Ammon's horn (tissue), 1 donor: ENCODE data around the gene WWC1.
A peak's percentile ranks its signal among the peaks of the same experiment; 100 is the strongest.
"Not testable (repeated sequence)": the region's sequence is repeated elsewhere in the genome, so short reads cannot be mapped to it uniquely, and the experiment has no call there.

ENCODE experiments used
- DNase-seq: peaks from one replicate; pipeline ENCODE4 v3.0.0-alpha.2; 2016; ENCODE audit warnings: low spot score

Gene WWC1

GRCh38 chr5:168308976-168309598, 17.6 kb downstream of the WWC1 start:
- no peak for DNase-seq

GRCh38 chr5:168310541-168310940, 19.1 kb downstream of the WWC1 start:
- not testable (repeated sequence) for DNase-seq

GRCh38 chr5:168311061-168311566, 19.7 kb downstream of the WWC1 start:
- DNase-seq = no peak

- no peak for DNase-seq
Measured at GRCh38 chr5:168312606-168313295, 21.3 kb downstream of the WWC1 start.

- DNase-seq = no peak
Measured at GRCh38 chr5:168313596-168314204, 22.3 kb downstream of the WWC1 start.

- DNase-seq = no peak
Measured at GRCh38 chr5:168314735-168315411, 23.4 kb downstream of the WWC1 start.

- no peak for DNase-seq
Measured at GRCh38 chr5:168315416-168316138, 24.1 kb downstream of the WWC1 start.

GRCh38 chr5:168316139-168316578, 24.7 kb downstream of the WWC1 start:
- no peak for DNase-seq

GRCh38 chr5:168317096-168317520, 25.7 kb downstream of the WWC1 start:
- DNase-seq = peak; percentile 41

- DNase-seq = no peak
Measured at GRCh38 chr5:168317521-168318147, 26.2 kb downstream of the WWC1 start.

- no peak for DNase-seq
Measured at GRCh38 chr5:168318240-168318639, 26.8 kb downstream of the WWC1 start.

GRCh38 chr5:168319774-168320173, 28.3 kb downstream of the WWC1 start:
- no peak for DNase-seq

- DNase-seq = no peak
Measured at GRCh38 chr5:168320805-168321204, 29.4 kb downstream of the WWC1 start.

GRCh38 chr5:168324859-168325630, 33.6 kb downstream of the WWC1 start:
- no peak for DNase-seq

GRCh38 chr5:168327019-168327421, 35.6 kb downstream of the WWC1 start:
- DNase-seq = no peak

- no peak for DNase-seq
Measured at GRCh38 chr5:168327451-168327850, 36.0 kb downstream of the WWC1 start.

- no peak for DNase-seq
Measured at GRCh38 chr5:168327994-168328393, 36.5 kb downstream of the WWC1 start.

- DNase-seq = no peak
Measured at GRCh38 chr5:168328814-168329213, 37.4 kb downstream of the WWC1 start.

GRCh38 chr5:168329302-168329701, 37.9 kb downstream of the WWC1 start:
- DNase-seq = no peak

GRCh38 chr5:168332042-168332441, 40.6 kb downstream of the WWC1 start:
- DNase-seq = no peak

GRCh38 chr5:168334280-168334679, 42.8 kb downstream of the WWC1 start:
- no peak for DNase-seq
